Activated CD4-positive, alpha-beta memory T cell treated with anti-CD3 and anti-CD28 coated beads, Interleukin-2, amount 10 ng/mL, durations not matched to agents 7 days and 5 days (primary cell): ENCODE measurements around the gene CEBPE. TPM values are rescaled to one million over a fixed set of nuclear protein-coding genes. Genes with fewer than 3 reads are reported as not detected.

Source experiments
- CTCF ChIA-PET: fragments of 350-600 bp; sonication (Branson Sonifier 250); formaldehyde crosslinking; loops from one replicate; lab custom pipeline; 2021; ENCODE audit warnings: antibody characterized with exemption, inconsistent platforms; lab: Charles Lee
- POLR2A ChIA-PET: fragments of 350-600 bp; sonication (Branson Sonifier 250); formaldehyde crosslinking; loops from one replicate; lab custom pipeline; 2021; ENCODE audit warnings: antibody characterized with exemption; lab: Charles Lee
- DNase-seq: peaks from one replicate; pipeline ENCODE4 v3.0.0-alpha.2; 2020
- H3K27ac Mint-ChIP-seq: one replicate; pipeline ENCODE4 v1.8.0; 2021; ENCODE audit warnings: mild to moderate bottlenecking, mixed read lengths
- H3K27me3 Mint-ChIP-seq: one replicate; pipeline ENCODE4 v1.8.0; 2021; ENCODE audit warnings: mixed read lengths
- H3K36me3 Mint-ChIP-seq: one replicate; pipeline ENCODE4 v1.8.0; 2021; ENCODE audit warnings: low read depth, mixed read lengths
- H3K4me1 Mint-ChIP-seq: one replicate; pipeline ENCODE4 v1.8.0; 2021; ENCODE audit warnings: mixed read lengths
- H3K4me3 Mint-ChIP-seq: one replicate; pipeline ENCODE4 v1.8.0; 2021; ENCODE audit warnings: mild to moderate bottlenecking, mixed read lengths
- H3K9me3 Mint-ChIP-seq: one replicate; pipeline ENCODE4 v1.8.0; 2021; ENCODE audit warnings: mixed read lengths
- total RNA-seq, 2 experiments: library from RNA; stranded (reverse); gene quantifications; one replicate each; pipeline ENCODE4 v1.2.3, GENCODE V29; 2021

The CEBPE gene
- total RNA-seq: under 1 TPM; 0.25 to 0.83 TPM

DNA sequence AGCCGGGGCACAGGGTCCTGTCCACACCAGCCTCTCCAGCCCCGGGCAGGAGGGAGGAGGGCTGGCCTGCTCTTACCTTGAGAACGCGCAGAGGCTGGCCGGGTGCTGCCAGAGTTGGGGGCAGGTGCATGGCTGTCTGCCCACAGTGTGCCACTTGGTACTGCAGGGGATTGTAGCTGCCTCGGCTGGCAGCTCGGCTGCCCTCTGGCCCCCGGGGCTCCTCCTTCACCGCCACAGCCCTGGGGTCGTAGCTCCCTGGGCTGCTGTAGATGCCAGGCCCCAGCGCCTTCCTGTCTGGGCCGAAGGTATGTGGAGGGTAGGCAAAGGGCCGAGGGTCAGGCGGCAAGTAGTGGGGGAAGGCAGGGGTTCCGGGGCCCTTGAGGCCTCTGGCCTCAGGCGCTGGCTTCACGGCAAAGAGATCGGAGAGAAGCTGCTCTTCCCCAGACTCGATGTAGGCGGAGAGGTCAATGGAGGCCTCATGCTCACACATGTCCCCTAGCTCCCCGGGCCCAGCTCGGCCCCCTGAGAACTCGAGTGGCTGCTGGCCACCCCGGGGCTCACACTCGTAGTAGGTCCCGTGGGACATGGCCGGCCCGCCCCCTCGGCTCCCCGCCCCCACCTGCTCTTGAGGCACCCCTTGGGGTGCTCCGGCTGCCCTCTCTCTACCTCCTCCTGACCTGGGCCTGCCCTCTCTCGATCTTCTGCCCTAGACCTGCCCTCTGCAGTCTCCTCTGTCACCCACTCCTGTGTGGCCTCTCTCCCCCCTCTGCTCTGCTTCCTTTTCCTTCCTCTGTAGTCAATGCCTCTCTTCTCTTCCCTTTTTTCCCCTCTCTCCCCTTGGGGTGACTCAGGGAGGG lies at the start of gene CEBPE:
Gene CEBPE (minus strand): TSS at position 750 of the 857 bp plus-strand sequence. CDS start 164 bp downstream, at position 586.
- ChIA-PET POLR2A (interaction anchor here (2.9 kb wide), 1 partner anchor 183 kb away, joined by 17 read pairs; the partner anchor contains the start of gene PPP1R3E), CTCF (interaction anchor here (1.0 to 7.6 kb wide), 3 partner anchors 68 to 261 kb away, joined by 3 to 214 read pairs (median 27); partner anchors contain the start of gene SLC7A8)
- DNase-seq: no peak
- H3K27me3 Mint-ChIP-seq: peaks cover 4% of the 10 kb centered on the region
- peaks cover 45% of the 10 kb centered on the region for H3K4me1 Mint-ChIP-seq
- no peaks in the 10 kb centered on the region for H3K9me3 Mint-ChIP-seq
- no peak within 1 kb of the TSS for H3K4me3 Mint-ChIP-seq
- H3K27ac Mint-ChIP-seq: peak within 1 kb of the TSS; percentile 83
- H3K36me3 Mint-ChIP-seq: no peaks in the 10 kb centered on the region

- ChIA-PET CTCF (no interaction called here), POLR2A (no interaction called here)
- Mint-ChIP-seq H3K4me3 (no peak overlapping the region), H3K36me3 (no peaks in the 10 kb centered on the region), H3K27me3 (peaks cover 10% of the 10 kb centered on the region), H3K9me3 (no peaks in the 10 kb centered on the region), H3K4me1 (no peaks in the 10 kb centered on the region), H3K27ac (no peak overlapping the region)
- no peak for DNase-seq
Observed at GRCh38 chr14:23168246-23168645, 49.2 kb upstream of the CEBPE start.

DNA sequence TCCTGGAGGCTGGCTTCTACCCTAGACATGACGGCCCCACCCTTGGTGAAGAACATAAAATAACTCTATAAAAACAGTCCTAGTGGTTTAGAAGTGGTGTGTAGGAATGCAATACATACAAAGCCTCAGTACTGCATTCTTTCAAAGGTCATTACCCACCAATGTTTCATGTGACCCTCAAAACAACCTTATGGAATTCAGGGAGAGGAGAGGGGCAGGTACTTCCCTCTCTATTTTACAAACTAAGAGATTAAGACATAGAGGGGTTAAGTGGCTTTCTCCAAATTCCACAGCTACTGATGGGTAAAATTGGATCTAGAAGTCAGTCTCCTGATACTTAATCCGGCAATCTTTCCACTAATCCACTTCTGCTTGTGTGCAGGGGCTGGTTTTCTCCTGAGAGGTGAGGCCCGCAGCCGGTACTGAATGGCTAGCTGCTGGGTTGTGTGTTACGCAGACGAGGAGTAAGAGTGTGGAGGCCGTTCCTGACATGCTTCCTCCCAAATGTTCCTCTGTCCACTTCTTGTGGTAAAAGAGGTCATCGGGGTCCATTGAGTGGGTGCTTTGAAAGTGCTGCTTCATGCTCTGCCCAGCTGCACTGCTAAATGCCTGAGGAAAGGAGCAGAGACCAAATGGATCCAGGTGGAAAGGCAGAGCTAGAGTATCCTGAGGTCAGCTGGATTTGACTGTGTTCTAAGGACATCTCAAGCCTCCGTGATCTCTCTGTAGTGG lies 48.2 kb upstream of the CEBPE start:
- peaks cover 9% of the 10 kb centered on the region for H3K4me1 Mint-ChIP-seq
- H3K27me3 Mint-ChIP-seq: peaks cover 6% of the 10 kb centered on the region
- H3K27ac Mint-ChIP-seq: no peak overlapping the region
- no peaks in the 10 kb centered on the region for H3K36me3 Mint-ChIP-seq
- no peak for DNase-seq
- ChIA-PET POLR2A (no interaction called here), CTCF (interaction anchor here (0.6 kb wide), 1 partner anchor 173 kb away, joined by 3 read pairs; no protein-coding TSS in a partner anchor)
- no peaks in the 10 kb centered on the region for H3K9me3 Mint-ChIP-seq
- no peak overlapping the region for H3K4me3 Mint-ChIP-seq

DNA sequence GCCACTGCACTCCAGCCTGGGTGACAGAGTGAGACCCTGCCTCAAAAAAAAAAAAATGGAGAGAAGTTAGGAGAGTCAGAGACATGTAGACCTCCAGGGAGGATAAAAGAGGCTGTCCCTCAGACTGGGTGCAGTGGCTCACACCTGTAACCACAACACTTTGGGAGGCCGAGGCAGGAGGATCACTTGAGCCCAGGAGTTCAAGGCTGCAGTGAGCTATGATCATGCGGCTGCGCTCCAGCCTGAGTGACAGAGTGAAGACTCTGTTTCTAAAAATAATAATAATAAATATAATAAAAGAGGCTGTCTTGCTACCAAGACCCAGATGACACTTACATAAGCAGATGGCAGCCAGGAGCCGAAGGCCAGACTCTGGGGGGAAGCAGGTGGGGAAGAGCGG lies 45.9 kb upstream of the CEBPE start:
- ChIA-PET CTCF (interaction anchor here (2.2 kb wide), 1 partner anchor 44 kb away, joined by 9 read pairs; no protein-coding TSS in a partner anchor), POLR2A (no interaction called here)
- Mint-ChIP-seq H3K4me3 (no peak overlapping the region), H3K27ac (no peak overlapping the region), H3K9me3 (no peaks in the 10 kb centered on the region), H3K4me1 (peaks cover 15% of the 10 kb centered on the region), H3K36me3 (no peaks in the 10 kb centered on the region), H3K27me3 (peaks cover 5% of the 10 kb centered on the region)
- DNase-seq: no peak

DNA sequence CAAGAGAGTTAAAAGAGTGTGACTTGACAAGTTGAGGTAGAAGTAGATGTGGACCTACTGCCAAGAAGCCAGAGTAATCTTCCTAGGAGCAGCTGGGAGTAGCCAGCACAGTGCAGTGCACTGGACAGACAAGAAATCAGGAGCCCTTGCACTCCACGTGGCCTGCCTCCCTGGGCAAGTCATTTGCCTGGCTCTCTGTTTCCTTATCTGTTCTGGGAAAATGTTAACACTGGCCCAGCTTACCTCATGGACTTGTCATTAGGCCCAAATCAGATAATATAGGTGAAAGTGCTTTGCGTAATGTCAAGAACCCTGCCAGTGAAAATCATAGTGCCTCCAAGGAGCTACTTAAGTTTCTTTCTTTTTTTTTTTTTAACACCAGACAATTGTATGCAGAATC lies 45.2 kb upstream of the CEBPE start:
- H3K36me3 Mint-ChIP-seq: no peaks in the 10 kb centered on the region
- no peak overlapping the region for H3K27ac Mint-ChIP-seq
- H3K4me1 Mint-ChIP-seq: peaks cover 15% of the 10 kb centered on the region
- CTCF ChIA-PET: interaction anchor here (0.7 to 2.2 kb wide), 4 partner anchors 43 to 106 kb away, joined by 3 to 9 read pairs (median 4); no protein-coding TSS in a partner anchor
- DNase-seq: no peak
- POLR2A ChIA-PET: no interaction called here
- H3K9me3 Mint-ChIP-seq: no peaks in the 10 kb centered on the region
- no peak overlapping the region for H3K4me3 Mint-ChIP-seq
- peaks cover 7% of the 10 kb centered on the region for H3K27me3 Mint-ChIP-seq

- Mint-ChIP-seq H3K27me3 (peaks cover 9% of the 10 kb centered on the region), H3K27ac (no peak overlapping the region), H3K4me1 (peaks cover 15% of the 10 kb centered on the region), H3K9me3 (no peaks in the 10 kb centered on the region), H3K36me3 (no peaks in the 10 kb centered on the region), H3K4me3 (no peak overlapping the region)
- CTCF ChIA-PET: interaction anchor here (0.7 to 2.2 kb wide), 4 partner anchors 43 to 106 kb away, joined by 3 to 9 read pairs (median 4); no protein-coding TSS in a partner anchor
- POLR2A ChIA-PET: no interaction called here
- no peak for DNase-seq
Observed at GRCh38 chr14:23163830-23164229, 44.8 kb upstream of the CEBPE start.

- Mint-ChIP-seq H3K27me3 (peaks cover 13% of the 10 kb centered on the region), H3K9me3 (no peaks in the 10 kb centered on the region), H3K36me3 (no peaks in the 10 kb centered on the region), H3K27ac (no peak overlapping the region), H3K4me1 (peaks cover 15% of the 10 kb centered on the region), H3K4me3 (no peak overlapping the region)
- ChIA-PET CTCF (interaction anchor here (0.9 to 2.2 kb wide), 2 partner anchors 22 to 42 kb away, joined by 3 to 9 read pairs; no protein-coding TSS in a partner anchor), POLR2A (interaction anchor here (0.7 to 1.2 kb wide), 2 partner anchors 20 to 42 kb away, joined by 3 to 4 read pairs; no protein-coding TSS in a partner anchor)
- no peak for DNase-seq
Observed at GRCh38 chr14:23162800-23163199, 43.7 kb upstream of the CEBPE start.

DNA sequence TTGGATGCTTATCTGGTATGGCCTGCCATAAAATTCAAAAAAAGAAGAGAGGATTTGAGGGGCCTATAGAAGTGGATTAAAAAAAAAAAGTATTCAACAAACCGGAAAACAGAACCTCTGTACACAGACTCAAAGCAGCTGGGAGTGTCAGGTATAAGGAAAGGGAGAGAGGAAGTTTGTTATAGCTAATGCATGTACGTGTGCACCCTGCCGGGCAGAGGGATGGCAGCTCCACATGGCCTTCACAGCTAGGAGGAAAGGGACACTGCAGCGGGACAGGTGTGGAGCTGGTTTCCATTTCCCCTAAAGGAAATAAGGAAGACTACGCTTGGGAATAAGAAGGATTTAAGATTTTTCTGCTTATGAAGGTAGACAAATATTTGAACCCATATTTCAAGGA lies 43.0 kb upstream of the CEBPE start:
- H3K4me1 Mint-ChIP-seq: peaks cover 15% of the 10 kb centered on the region
- H3K9me3 Mint-ChIP-seq: no peaks in the 10 kb centered on the region
- ChIA-PET CTCF (interaction anchor here (1.7 kb wide), 1 partner anchor 41 kb away, joined by 4 read pairs; no protein-coding TSS in a partner anchor), POLR2A (interaction anchor here (1.2 kb wide), 1 partner anchor 21 kb away, joined by 4 read pairs; no protein-coding TSS in a partner anchor)
- peaks cover 13% of the 10 kb centered on the region for H3K27me3 Mint-ChIP-seq
- no peaks in the 10 kb centered on the region for H3K36me3 Mint-ChIP-seq
- H3K27ac Mint-ChIP-seq: no peak overlapping the region
- no peak for DNase-seq
- no peak overlapping the region for H3K4me3 Mint-ChIP-seq

GRCh38 chr14:23160924-23161522 lies 42.0 kb upstream of the CEBPE start:
- no peaks in the 10 kb centered on the region for H3K36me3 Mint-ChIP-seq
- POLR2A ChIA-PET: no interaction called here

GRCh38 chr14:23159532-23159931 lies 40.5 kb upstream of the CEBPE start:
- no peak for DNase-seq
- Mint-ChIP-seq H3K4me1 (peaks cover 17% of the 10 kb centered on the region), H3K4me3 (no peak overlapping the region), H3K9me3 (no peaks in the 10 kb centered on the region), H3K27me3 (peaks cover 8% of the 10 kb centered on the region), H3K27ac (no peak overlapping the region), H3K36me3 (no peaks in the 10 kb centered on the region)
- POLR2A ChIA-PET: no interaction called here
- CTCF ChIA-PET: interaction anchor here (1.5 kb wide), 1 partner anchor 39 kb away, joined by 3 read pairs; no protein-coding TSS in a partner anchor

More at GRCh38 chr14:23160924-23161522, 42.0 kb upstream of the CEBPE start:
- peaks cover 15% of the 10 kb centered on the region for H3K4me1 Mint-ChIP-seq
- H3K27me3 Mint-ChIP-seq: peaks cover 10% of the 10 kb centered on the region
- no peaks in the 10 kb centered on the region for H3K9me3 Mint-ChIP-seq
- CTCF ChIA-PET: interaction anchor here (1.7 kb wide), 1 partner anchor 40 kb away, joined by 4 read pairs; no protein-coding TSS in a partner anchor
- H3K4me3 Mint-ChIP-seq: no peak overlapping the region
- no peak for DNase-seq
- no peak overlapping the region for H3K27ac Mint-ChIP-seq

GRCh38 chr14:23158779-23159178 lies 39.7 kb upstream of the CEBPE start:
- CTCF ChIA-PET: no interaction called here

GRCh38 chr14:23154964-23155587 lies 36.0 kb upstream of the CEBPE start:
- H3K36me3 Mint-ChIP-seq: no peaks in the 10 kb centered on the region
- CTCF ChIA-PET: interaction anchor here (0.7 to 1.5 kb wide), 2 partner anchors 31 to 34 kb away, joined by 3 to 5 read pairs; no protein-coding TSS in a partner anchor

More at GRCh38 chr14:23158779-23159178, 39.7 kb upstream of the CEBPE start:
- Mint-ChIP-seq H3K4me3 (no peak overlapping the region), H3K9me3 (no peaks in the 10 kb centered on the region), H3K36me3 (no peaks in the 10 kb centered on the region), H3K27me3 (peaks cover 8% of the 10 kb centered on the region), H3K27ac (no peak overlapping the region), H3K4me1 (peaks cover 18% of the 10 kb centered on the region)
- no peak for DNase-seq
- POLR2A ChIA-PET: no interaction called here

More at GRCh38 chr14:23154964-23155587, 36.0 kb upstream of the CEBPE start:
- Mint-ChIP-seq H3K4me3 (no peak overlapping the region), H3K9me3 (no peaks in the 10 kb centered on the region), H3K27me3 (peaks cover 11% of the 10 kb centered on the region), H3K4me1 (peaks cover 3% of the 10 kb centered on the region), H3K27ac (no peak overlapping the region)
- POLR2A ChIA-PET: no interaction called here
- no peak for DNase-seq
